HG03439 (cell line): ENCODE data around the gene MAP1LC3B2.
"Not testable (repeated sequence)": the region's sequence is repeated elsewhere in the genome, so short reads cannot be mapped to it uniquely, and the experiment has no call there.

ENCODE experiments used
- ATAC-seq: cut with Tn5 transposase; IDR thresholded peaks from one replicate; pipeline ENCODE4 v1.9.1; 2021; ENCODE audit warnings: mild to moderate bottlenecking, moderate library complexity; ENCODE audit not compliant: unreplicated experiment

The MAP1LC3B2 gene

DNA sequence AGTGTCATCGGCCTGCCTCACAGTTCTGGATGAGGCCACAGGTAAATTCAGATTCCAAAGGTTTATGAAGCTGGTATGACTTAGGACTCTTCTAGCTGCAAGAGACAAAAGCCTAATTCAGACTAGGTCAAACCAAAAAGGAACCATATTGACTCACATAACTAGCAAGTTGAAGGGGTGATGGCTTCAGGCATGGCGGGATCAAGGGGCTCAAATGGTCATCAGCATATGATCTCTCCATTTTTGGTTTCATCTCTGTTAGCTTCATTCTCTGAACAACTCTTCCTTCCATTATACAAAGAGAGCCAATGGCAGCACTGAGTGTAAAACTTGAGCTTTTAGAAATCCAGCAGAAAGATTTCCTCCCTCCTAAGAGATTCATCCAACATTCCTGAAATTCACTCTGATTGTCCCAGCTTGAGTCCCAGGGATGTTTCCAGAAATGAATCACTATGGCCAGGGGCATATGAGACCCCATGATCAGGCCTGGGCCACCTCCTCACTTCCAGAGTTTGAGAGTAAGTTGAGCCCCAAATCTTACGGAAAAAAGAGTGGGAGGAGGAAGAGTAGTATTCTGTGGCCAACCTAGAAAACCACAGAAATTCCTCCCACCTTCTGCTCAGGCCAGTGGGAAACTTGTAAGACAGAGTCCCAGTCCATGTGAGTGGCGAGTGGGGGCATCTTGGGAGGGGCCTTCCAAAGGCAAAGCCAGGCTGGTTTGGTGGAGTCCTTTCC is 2.0 kb upstream of the MAP1LC3B2 start:
- no peak for ATAC-seq

DNA sequence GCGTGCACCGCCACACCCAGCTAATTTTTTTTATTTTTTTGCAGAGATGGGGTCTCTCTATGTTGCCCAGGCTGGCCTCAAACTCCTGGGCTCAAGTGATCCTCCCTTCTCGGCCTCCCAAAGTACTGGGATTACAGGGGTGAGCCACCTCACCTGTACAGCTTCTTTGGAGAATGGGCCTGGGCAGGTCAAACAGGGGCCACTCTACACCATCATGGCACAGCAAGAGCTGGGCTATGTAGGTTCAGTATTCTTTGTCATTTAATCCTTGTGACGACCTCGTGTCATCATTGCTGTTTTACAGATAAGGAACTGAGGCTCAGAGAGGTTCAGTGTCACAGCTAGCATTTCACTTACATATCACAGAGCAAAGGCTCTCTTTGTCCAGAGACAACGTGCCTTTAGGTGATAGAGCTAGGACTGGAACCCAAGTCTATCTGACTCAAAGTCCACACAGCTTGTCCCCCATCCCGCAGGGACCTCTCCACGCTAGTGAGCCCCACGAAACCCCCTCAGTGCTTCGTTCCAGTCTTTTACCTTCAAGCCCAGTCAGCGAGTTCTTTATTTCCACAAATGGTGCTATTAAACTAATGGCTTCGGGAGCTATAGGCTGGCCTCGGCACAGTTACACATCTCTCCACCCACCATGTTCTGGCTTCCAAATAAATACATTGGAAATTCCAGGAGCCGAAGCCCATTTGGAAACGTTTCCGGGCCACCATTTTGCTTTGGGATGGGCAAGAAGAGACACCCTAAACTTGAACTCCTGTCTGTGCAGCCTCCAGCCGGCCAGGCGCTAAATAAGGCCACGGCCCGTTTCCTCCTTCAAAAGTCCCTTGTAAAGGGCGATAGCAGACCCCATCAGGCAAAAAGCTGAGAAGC is 660 bp upstream of the MAP1LC3B2 start:
- no peak for ATAC-seq

DNA sequence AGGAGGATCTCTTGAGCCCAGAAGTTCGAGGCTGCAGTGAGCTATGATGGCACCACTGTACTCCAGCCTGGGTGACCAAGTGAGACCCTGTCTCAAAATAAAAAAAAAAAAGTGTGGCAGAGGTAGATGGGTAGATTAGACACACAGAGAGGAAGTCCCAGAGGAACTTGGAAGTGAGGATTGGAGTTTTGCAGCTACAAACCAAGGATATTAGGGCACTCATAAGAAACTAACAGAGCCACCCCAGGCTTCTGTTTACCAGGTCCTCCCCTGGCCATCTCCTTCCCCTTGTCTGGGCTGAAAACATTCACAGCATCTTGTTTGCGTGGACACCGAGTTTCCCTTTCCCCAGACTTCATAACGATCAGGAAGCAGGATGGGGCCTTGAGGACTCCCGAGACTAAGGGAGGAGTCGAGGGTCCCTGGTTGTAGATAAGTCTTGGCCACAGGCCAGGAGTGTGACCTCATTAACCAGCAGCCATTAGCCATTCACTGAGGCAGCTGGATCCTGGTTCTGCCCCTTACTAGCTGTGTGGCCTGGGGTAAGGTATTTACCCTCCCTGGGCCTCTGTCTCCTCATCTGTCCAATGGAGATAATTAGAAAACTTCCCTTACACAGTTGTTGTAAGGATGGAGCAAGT is 2.1 kb downstream of the MAP1LC3B2 start:
- no peak for ATAC-seq

DNA sequence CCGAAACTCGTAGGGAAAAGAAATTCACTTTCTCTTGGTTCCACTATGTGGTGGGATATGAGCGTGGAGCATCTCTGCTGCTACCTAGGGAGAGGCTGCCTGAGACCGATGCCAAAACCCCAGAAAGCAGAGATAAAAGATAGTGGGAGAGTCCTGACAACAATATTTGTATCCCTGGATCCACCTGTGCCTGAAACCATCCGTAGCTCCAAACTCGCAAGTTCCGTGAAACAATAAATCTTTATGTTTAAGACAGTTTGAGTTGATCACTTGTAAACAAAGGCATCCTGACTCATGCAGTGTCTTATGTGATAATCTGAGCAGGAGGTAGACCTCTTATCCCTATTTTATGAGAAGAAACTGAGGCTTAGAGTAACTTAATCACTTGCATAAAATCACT is 2.9 kb downstream of the MAP1LC3B2 start:
- no peak for ATAC-seq

DNA sequence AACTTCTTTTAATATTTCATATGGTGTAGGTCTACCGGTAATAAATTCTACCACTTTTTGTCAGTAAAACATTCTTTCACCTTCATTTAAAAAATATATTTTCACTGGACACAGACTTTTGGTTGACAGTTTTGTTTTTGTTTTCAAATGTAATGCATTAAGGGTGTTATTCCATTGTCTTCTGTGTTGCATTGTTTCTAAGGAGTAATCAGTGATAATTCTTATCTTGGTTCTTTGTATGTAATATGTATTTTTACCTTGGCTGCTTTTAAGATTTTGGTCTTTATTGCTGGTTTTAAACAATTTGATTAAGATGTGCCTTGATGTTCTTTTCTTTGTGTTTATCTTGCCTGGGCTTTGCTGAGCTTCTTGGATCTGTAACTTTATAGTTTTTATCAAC is 4.1 kb downstream of the MAP1LC3B2 start:
- ATAC-seq, result no peak

DNA sequence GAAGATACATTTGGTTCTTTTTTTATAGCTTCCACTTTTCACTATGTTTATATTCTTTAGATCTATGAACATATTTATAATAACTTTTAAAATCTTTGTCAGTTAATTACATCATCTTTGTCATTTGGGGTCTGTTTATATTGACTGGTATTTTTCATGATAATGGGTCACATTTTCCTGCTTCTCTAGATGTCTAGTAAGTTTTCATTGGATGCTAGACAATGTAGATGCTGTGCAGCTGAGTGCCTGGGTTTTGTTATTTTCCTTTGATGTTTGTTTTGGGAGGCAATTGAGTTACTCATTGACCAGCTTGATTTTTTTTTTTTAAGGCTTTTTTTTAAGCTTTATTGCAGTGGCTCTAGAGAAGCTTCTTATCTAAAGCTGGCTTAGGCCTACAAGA is 4.9 kb downstream of the MAP1LC3B2 start:
- no peak for ATAC-seq

DNA sequence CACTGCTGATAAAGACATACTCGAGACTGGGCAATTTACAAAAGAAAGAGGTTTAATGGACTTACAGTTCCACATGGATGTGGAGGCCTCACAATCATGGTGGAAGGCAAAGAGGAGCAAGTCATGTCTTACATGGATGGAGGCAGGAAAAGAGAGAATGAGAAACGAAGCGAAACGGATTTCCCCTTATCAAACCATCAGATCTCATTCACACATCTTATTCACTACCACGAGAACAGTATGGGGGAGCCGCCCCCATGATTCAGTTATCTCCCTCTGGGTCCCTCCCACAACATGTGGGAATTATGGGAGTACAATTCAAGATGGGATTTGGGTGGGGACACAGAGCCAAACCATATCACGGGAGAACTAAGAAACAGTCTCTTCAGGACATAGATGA is 6.0 kb downstream of the MAP1LC3B2 start:
- not testable (repeated sequence) for ATAC-seq

DNA sequence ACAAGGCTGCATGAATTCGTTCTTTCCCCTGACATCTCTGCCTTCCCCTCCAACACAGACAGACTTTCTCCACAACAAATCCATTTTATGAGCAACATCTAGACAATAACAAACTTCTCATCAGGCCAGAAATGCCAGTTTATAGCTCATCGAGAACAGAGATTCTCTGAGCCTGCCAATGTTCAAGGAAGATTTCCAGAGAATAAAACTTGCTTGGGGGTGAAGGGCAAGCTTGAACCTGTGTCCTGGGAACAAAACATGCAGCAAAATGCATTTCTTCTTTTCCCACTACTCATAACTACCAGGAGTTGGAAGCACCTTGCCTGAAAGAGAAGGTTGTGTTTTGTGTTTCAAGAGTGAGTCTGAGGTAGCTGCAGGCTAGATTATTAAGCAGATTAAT is 6.8 kb downstream of the MAP1LC3B2 start:
- ATAC-seq, result no peak

DNA sequence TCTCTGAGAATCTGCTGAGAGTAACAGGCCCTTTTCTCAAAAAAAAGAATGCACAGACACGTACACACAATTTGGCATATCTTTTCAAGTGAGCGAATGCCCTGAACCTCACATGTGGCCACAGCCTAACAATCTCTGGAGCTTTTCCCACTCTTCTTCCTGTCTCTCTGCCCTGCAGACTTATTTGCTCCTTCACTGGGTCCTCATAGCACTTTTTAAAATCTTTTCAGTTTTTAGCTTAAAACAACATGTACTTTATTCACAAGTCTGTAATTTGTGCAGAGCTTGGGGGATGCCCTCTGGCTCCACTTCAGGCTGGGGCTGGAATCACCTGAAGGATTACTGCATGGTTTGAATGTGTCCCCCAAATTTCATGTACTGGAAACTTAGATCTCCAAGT is 9.0 kb downstream of the MAP1LC3B2 start:
- no peak for ATAC-seq

DNA sequence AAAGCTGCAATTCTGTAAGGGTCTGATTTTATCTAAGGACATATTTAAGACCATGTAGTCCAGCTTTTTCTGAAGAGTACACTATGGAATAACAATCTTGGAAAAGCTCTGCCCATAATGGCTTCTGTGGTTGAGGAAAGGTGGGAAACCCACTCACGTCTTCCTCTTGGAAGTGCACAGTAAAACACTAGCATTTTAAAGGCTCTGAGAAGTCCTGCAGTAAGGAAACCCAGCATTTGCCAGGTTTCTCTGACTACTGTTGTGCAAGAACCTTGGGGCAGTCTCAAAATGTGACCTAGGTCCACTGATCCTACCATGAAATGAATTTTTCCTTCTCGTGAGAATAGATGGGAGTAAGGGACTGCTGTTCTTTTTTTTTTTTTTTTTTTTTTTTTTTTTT is 11.9 kb downstream of the MAP1LC3B2 start:
- no peak for ATAC-seq

DNA sequence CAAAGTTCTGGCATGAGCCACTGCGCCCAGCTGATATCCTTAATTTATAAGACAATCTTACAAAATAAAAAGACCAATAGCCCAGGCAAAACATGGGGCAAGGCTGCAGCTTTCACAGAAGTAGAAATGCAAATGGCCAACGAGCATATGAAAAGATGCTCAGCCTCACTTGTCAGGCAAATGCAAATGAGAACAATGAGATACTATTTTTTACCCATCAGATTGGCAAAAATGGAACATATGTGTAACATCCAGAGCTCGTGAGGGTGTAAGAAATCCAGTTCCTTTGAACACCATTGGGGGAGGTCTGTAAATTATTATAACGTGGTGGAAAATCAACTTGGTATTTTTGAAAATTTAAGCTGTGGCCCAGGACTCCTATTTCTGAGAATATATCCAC is 14.6 kb downstream of the MAP1LC3B2 start:
- no peak for ATAC-seq

DNA sequence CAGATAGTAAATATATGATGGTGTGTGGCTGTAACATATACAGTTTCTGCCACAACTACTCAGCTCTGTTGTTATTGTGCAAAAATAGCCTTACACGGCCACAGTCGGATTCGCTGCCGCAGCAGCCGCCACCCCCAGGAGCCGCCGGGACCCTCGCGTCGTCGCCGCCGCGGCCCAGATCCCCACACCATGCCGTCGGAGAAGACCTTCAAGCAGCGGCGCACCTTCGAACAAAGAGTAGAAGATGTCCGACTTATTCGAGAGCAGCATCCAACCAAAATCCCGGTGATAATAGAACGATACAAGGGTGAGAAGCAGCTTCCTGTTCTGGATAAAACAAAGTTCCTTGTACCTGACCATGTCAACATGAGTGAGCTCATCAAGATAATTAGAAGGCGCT is 16.6 kb downstream of the MAP1LC3B2 start:
- ATAC-seq, result not testable (repeated sequence)

DNA sequence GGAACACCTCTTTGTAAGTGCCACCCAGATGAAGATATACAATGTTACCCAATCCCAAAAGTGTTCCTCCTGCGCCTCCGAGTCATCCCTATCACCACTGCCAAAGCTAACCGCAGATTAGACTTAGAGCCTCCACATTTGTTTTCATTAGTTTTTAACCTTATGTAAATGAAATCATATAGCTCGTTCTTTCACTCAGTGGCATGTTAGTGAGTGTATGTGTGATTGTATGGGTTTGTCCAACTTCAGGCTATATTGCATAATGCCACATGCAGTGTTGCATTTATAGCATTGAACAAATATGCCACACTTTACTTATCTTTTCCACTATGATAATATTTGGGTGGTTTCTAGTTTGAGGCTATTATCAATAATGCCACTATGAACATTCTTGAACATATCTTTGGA is 18.0 kb downstream of the MAP1LC3B2 start:
- no peak for ATAC-seq

DNA sequence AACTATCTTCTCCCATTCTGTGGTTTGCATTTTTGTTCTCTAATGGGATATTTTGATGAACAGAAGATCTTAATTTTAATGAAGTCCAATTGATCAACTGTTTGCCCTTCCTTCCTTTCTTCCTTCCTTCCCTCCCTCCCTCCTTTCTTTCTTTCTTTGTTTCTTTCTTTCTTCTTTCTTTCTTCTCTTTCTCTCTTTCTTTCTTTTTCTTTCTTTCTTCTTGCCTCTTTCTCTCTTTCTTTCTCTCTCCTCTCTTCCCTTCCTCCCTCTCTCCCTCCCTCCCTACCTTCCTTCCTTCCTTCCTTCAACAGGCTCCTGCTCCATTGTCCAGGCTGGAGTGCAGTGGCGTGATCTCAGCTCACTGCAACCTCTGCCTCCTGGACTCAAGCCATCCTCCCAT is 18.9 kb downstream of the MAP1LC3B2 start:
- no peak for ATAC-seq

DNA sequence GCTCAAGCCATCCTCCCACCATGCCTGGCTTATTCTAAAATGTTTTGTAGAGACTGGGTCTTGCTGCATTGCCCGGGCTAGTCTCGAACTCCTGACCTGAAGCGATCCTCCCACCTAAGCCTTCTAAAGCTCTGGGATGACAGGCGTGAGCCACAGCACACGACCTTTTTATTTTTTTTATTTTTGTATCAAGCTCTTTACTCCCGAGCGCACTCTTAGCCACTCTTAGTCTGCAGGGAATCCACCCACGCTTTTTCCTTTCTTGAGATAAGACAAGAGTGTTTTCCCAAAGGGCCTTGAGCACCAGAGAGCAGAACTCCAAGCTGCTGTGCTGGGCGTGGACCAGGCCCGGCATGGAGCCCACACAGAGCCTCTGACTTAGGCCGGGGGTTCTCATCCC is 23.4 kb downstream of the MAP1LC3B2 start:
- no peak for ATAC-seq

DNA sequence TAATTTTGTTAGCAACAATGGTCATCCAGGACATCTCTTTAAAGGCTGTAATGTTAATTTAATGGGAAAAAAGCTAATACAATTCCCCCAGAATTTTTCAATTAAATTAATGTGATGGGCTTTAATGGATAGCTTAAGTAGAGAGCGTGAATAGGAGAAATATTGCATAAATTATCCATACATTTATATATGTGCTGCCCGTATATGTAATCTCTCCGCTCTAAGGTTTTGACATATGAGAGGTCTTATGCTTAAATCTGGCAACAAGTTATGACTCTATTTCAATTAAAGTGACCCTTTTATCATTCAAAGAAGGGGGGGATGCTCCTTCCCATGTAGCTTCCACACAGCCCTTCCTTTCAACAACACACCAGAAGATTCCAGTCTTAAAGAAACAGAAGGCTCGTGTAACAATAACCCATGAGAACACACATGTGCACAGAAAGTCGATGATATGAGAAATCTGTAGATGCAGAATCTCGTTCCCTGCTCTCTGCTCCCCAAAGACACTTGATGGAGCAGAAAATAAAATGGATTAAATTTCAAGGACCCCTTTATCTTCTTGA is 24.0 kb downstream of the MAP1LC3B2 start:
- no peak for ATAC-seq

DNA sequence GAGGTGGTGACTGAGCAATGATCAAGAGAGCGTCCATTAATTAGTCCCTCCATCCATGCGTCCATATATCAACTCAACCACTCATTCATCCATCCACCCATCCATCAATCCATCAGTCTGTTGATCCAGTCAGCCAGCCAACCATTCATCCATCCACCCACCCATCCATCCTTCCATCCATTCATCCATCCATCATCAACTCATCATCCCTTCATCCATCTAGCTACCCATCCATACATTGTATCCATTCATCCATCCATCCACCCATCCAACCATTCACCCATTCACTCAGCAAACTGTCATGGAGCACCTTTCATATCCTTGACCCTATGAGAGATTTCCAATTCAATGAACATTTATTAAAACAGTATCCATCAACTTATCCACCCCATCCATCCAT is 28.1 kb downstream of the MAP1LC3B2 start:
- ATAC-seq, result no peak

DNA sequence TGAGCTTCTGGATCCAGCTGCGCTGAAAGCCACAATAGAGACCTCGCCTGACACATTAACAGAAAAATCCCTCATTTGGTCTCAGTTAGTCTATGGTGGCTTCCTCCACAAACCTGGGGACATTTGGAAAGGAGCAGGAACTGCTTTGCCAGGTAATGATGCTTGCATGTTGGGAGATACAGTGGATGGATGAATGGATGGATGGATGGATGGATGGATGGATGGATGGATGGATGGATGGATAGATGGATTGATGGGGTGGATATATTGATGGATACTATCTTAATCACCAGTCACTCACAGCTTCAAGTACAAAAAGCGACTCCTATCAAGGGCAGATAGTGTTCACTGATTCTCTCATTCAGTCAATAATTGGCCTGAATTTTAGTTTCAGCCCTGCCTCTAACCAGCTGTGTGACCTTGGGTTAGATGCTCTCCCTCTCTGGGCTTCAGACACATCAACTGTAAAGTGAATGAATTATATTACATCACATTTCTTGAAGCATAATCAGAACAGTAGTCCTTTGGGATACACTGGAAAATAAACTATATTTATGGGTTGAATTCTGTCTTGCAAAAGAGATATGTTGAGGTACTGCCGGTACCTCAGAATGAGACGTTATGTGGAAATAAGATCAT is 29.3 kb downstream of the MAP1LC3B2 start:
- ATAC-seq, result no peak

DNA sequence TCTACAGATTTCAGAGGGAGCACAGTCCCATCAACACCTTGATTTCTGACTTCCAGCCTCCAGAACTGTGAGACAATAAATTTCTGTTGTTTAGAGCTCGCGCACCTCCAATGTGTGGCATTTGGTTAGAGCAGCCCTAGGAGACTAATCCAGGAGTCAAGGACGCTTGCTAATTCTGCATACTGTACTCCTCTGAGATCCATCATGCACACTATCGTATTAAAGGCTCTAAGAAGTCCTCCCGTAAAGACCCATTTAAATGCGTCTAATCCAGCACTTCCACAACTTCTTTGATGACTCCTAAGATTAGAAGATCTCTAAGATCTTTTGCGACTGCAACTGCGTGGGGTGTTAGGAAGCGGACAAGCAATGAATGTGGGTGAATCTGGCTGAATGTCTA is 30.4 kb downstream of the MAP1LC3B2 start:
- no peak for ATAC-seq

DNA sequence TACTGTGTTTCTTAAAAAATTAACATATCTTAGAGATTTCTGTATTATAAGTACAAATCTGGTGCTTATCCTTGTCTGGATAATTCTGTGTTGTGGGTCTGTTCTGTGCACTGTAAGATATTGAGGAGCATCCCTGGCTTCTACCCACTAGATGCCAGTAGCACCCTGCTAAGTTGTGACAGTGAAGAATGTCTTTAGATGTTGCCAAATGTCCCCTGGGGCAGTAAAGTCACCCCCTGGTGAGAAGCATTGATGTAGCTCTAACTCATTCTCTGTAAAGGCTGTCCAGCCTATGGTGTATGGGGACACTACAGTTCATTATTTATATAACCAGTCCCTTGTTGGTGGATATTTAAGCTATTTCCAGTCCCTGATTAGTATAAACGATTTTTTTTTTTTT is 31.4 kb downstream of the MAP1LC3B2 start:
- ATAC-seq, result no peak
